SK-N-SH (cell line): ENCODE measurements around the gene ATP4A. TPM values are rescaled to one million over a fixed set of nuclear protein-coding genes. Genes with fewer than 3 reads are reported as not detected.

Experiments used
- CTCF ChIA-PET: fragments of 300-600, 350-600 bp; formaldehyde crosslinking; extraction: SDS; loops from one replicate; lab custom pipeline; 2021; lab: Yijun Ruan, JAX
- POLR2A ChIA-PET: fragments of 350-600 bp; sonication (Branson Sonifier 250); formaldehyde crosslinking; extraction: SDS; loops from one replicate; lab custom pipeline; 2020; ENCODE audit warnings: antibody characterized with exemption, inconsistent platforms; lab: Yijun Ruan, JAX
- DNase-seq: peaks from one replicate; pipeline ENCODE4 v3.0.0; 2012
- H2AFZ ChIP-seq: fragments of 200-600 bp; sonication (generic); 2 replicates; pipeline ENCODE4 v1.8.1; 2016; ENCODE audit warnings: antibody characterized with exemption, mild to moderate bottlenecking, low read depth
- H3F3A ChIP-seq: fragments of 200-600 bp; sonication (generic); replicated peaks from 2 replicates; pipeline ENCODE3; 2016; ENCODE audit warnings: antibody characterized with exemption, mild to moderate bottlenecking; ENCODE audit not compliant: insufficient read depth
- H3K27ac ChIP-seq, 2 experiments: fragments of 200-500 bp in 1 of 2; fragments of 200-600 bp in 1 of 2; sonication (Bioruptor generic) in 1 of 2; sonication (generic), shearing (Covaris generic) in 1 of 2; 2 replicates each; pipeline versions ENCODE4 v1.5.1 to v1.6.1; 2014 to 2016; ENCODE audit warnings: low read depth in 2 of 2, inconsistent platforms in 1 of 2, low read length in 1 of 2, mild to moderate bottlenecking in 1 of 2, mixed read lengths in 1 of 2
- H3K27me3 ChIP-seq: fragments of 200-600 bp; sonication (generic), shearing (Covaris generic); 2 replicates; pipeline ENCODE4 v1.6.1; 2016; ENCODE audit warnings: mixed run types; ENCODE audit not compliant: insufficient read depth
- H3K36me3 ChIP-seq, 2 experiments: fragments of 200-500 bp in 1 of 2; fragments of 200-600 bp in 1 of 2; sonication (Bioruptor generic) in 1 of 2; sonication (generic) in 1 of 2; replicated peaks in 1 of 2; 2 replicates each; pipeline versions ENCODE3 to v1.5.1; 2014 to 2016; ENCODE audit warnings: low read length in 1 of 2, mild to moderate bottlenecking in 1 of 2; ENCODE audit not compliant: insufficient read depth in 2 of 2, control insufficient read depth in 1 of 2
- H3K4me1 ChIP-seq, 2 experiments: fragments of 200-500 bp in 1 of 2; fragments of 200-600 bp in 1 of 2; sonication (Bioruptor generic) in 1 of 2; sonication (generic), shearing (Covaris generic) in 1 of 2; 2 replicates each; pipeline versions ENCODE4 v1.5.1 to v1.6.1; 2014 to 2016; ENCODE audit warnings: low read depth in 1 of 2, low read length in 1 of 2, mixed run types in 1 of 2; ENCODE audit not compliant: insufficient read depth in 2 of 2, control insufficient read depth in 1 of 2
- H3K4me2 ChIP-seq: fragments of 200-600 bp; sonication (generic), shearing (Covaris generic); 2 replicates; pipeline ENCODE4 v1.6.1; 2017; ENCODE audit warnings: mixed run types
- H3K4me3 ChIP-seq, 2 experiments: fragments of 200-500 bp in 1 of 2; fragments of 200-600 bp in 1 of 2; sonication (Bioruptor generic) in 1 of 2; sonication (generic), shearing (Covaris generic) in 1 of 2; 2 replicates each; pipeline versions ENCODE4 v1.5.1 to v1.8.1; 2014 to 2016; ENCODE audit warnings: low read depth in 2 of 2, inconsistent platforms in 1 of 2, low read length in 1 of 2, mild to moderate bottlenecking in 1 of 2, mixed read lengths in 1 of 2, moderate library complexity in 1 of 2
- H3K79me2 ChIP-seq: fragments of 200-600 bp; sonication (generic); 2 replicates; pipeline ENCODE4 v1.8.1; 2017; ENCODE audit warnings: mild to moderate bottlenecking; ENCODE audit not compliant: insufficient read depth
- H3K9ac ChIP-seq: fragments of 200-600 bp; sonication (generic); 2 replicates; pipeline ENCODE4 v1.6.1; 2017; ENCODE audit warnings: mixed run types
- H3K9me2 ChIP-seq: fragments of 200-600 bp; sonication (generic); 2 replicates; pipeline ENCODE4 v1.6.1; 2017; ENCODE audit warnings: mixed run types
- H3K9me3 ChIP-seq: fragments of 200-600 bp; sonication (generic); 2 replicates; pipeline ENCODE4 v1.6.1; 2017; ENCODE audit warnings: mixed run types, mild to moderate bottlenecking, moderate library complexity
- H4K20me1 ChIP-seq: fragments of 200-600 bp; sonication (generic); 2 replicates; pipeline ENCODE4 v1.6.1; 2017; ENCODE audit warnings: mild to moderate bottlenecking, mixed run types; ENCODE audit not compliant: insufficient read depth
- CTCF ChIP-seq: fragments of 200-600 bp; sonication (generic); IDR thresholded peaks from 2 replicates; pipeline ENCODE4 v1.6.1; 2017; ENCODE audit warnings: antibody characterized with exemption, mild to moderate bottlenecking, moderate library complexity
- ELF1 ChIP-seq: IDR thresholded peaks from 2 replicates; pipeline ENCODE4 v1.4.0; 2012
- EP300 ChIP-seq, 2 experiments: IDR thresholded peaks; 2 replicates each; pipeline versions ENCODE4 v1.4.0 to v1.6.1; 2012; ENCODE audit warnings: borderline replicate concordance in 1 of 2, low read depth in 1 of 2, low read length in 1 of 2
- EZH2phosphoT487 ChIP-seq: fragments of 200-600 bp; sonication (generic); IDR thresholded peaks from 2 replicates; pipeline ENCODE4 v1.6.1; 2017; ENCODE audit warnings: low read depth, mixed run types, mild to moderate bottlenecking, antibody characterized with exemption, moderate library complexity, borderline replicate concordance
- FOSL2 ChIP-seq: IDR thresholded peaks from 2 replicates; pipeline ENCODE4 v1.4.0; 2012; ENCODE audit warnings: low read depth, mild to moderate bottlenecking, moderate library complexity, borderline replicate concordance
- GABPA ChIP-seq: IDR thresholded peaks from 2 replicates; pipeline ENCODE4 v1.4.0; 2012; ENCODE audit warnings: low read depth, mild to moderate bottlenecking
- MAX ChIP-seq: IDR thresholded peaks from 2 replicates; pipeline ENCODE4 v1.4.0; 2012; ENCODE audit warnings: low read depth
- NFIC ChIP-seq: IDR thresholded peaks from 2 replicates; pipeline ENCODE4 v1.4.0; 2012; ENCODE audit warnings: borderline replicate concordance
- PBX3 ChIP-seq: IDR thresholded peaks from 2 replicates; pipeline ENCODE4; 2012
- RAD21 ChIP-seq: IDR thresholded peaks from 2 replicates; pipeline ENCODE4 v1.6.1; 2012; ENCODE audit warnings: mild to moderate bottlenecking, low read length
- RXRA ChIP-seq: IDR thresholded peaks from 2 replicates; pipeline ENCODE4 v1.4.0; 2012; ENCODE audit warnings: low read depth, mild to moderate bottlenecking, borderline replicate concordance
- SMC3 ChIP-seq: IDR thresholded peaks from 2 replicates; pipeline ENCODE4 v1.6.1; 2012; ENCODE audit warnings: low read depth, low read length, improper control_type of control experiment
- TEAD4 ChIP-seq: IDR thresholded peaks from 2 replicates; pipeline ENCODE4 v1.4.0; 2012; ENCODE audit warnings: mild to moderate bottlenecking, borderline replicate concordance; ENCODE audit not compliant: insufficient read depth
- USF2 ChIP-seq: fragments of 150-350 bp; IDR thresholded peaks from 2 replicates; pipeline ENCODE4 v1.6.1; 2017; ENCODE audit warnings: antibody characterized with exemption, low read length, low read depth, borderline replicate concordance
- YY1 ChIP-seq: IDR thresholded peaks from 2 replicates; pipeline ENCODE4 v1.4.0; 2012; ENCODE audit warnings: low read depth, mild to moderate bottlenecking
- WGBS: methylation state at CpG from one replicate; pipeline ENCODE4 v1.1.6; 2017; ENCODE audit warnings: low lambda C conversion rate; 5-methylcytosine and 5-hydroxymethylcytosine counted together
- polyA plus RNA-seq, 3 experiments: library from polyadenylated mRNA; depleted of rRNA; stranded (reverse); fragments of >200 nt; gene quantifications; 2 replicates each; pipeline ENCODE4 v1.2.3, GENCODE V29; 2012

The ATP4A gene
- polyA plus RNA-seq, 1 of the 3 experiments (the other 2 are of a cell fraction) = not detected

GRCh38 chr19:35577918-35578317 is 14.5 kb upstream of the ATP4A start:
- no peak overlapping the region for H2AFZ ChIP-seq
- no peaks in the 10 kb centered on the region for H3K9me2 ChIP-seq
- WGBS = 13% methylated on average over 1 of the region's 1 CpG
- H4K20me1 ChIP-seq = no peaks in the 10 kb centered on the region
- H3K9ac ChIP-seq = no peak overlapping the region
- CTCF ChIA-PET = no interaction called here
- DNase-seq = no peak
- POLR2A ChIA-PET = no interaction called here
- no peaks in the 10 kb centered on the region for H3K9me3 ChIP-seq
- no peaks in the 10 kb centered on the region for H3K36me3 ChIP-seq
- H3K4me1 ChIP-seq = no peaks in the 10 kb centered on the region
- no peak overlapping the region for H3K27ac ChIP-seq
- no peak overlapping the region for H3K4me2 ChIP-seq
- H3F3A ChIP-seq = no peaks in the 10 kb centered on the region
- peaks cover 3% of the 10 kb centered on the region; the same call in 1 of the 2 replicates for H3K27me3 ChIP-seq
- no peak overlapping the region for H3K4me3 ChIP-seq
- H3K79me2 ChIP-seq = no peaks in the 10 kb centered on the region
- TF ChIP-seq SMC3 (no peak), EP300 (IDR thresholded peaks at IDR 0.05; ENCODE audit: borderline replicate concordance in 1 of 2, low read depth in 1 of 2, low read length in 1 of 2) (no peak), PBX3 (no peak), EZH2phosphoT487 (no peak), TEAD4 (no peak), RAD21 (no peak), FOSL2 (no peak), ELF1 (no peak), GABPA (no peak), MAX (no peak), RXRA (no peak), CTCF (no peak), NFIC (no peak), YY1 (no peak), USF2 (no peak)

GRCh38 chr19:35571406-35571965 is 8.0 kb upstream of the ATP4A start:
- ChIA-PET POLR2A (no interaction called here), CTCF (no interaction called here)
- no peak overlapping the region for H3K27ac ChIP-seq
- H3K9ac ChIP-seq = no peak overlapping the region
- H3F3A ChIP-seq = no peaks in the 10 kb centered on the region
- H3K36me3 ChIP-seq = no peaks in the 10 kb centered on the region
- no peak overlapping the region for H3K4me2 ChIP-seq
- no peak for DNase-seq
- peaks cover 39% of the 10 kb centered on the region; the same call in 1 of the 2 replicates for H3K27me3 ChIP-seq
- no peaks in the 10 kb centered on the region for H4K20me1 ChIP-seq
- no peaks in the 10 kb centered on the region for H3K9me2 ChIP-seq
- no peak for TF ChIP-seq TEAD4
- no peak for TF ChIP-seq SMC3
- no peaks in the 10 kb centered on the region for H3K4me1 ChIP-seq
- no peaks in the 10 kb centered on the region for H3K79me2 ChIP-seq
- no peaks in the 10 kb centered on the region for H3K9me3 ChIP-seq
- no peak overlapping the region for H2AFZ ChIP-seq
- 7% methylated on average over 1 of the region's 1 CpG for WGBS
- H3K4me3 ChIP-seq = no peak overlapping the region
